CD4-positive, CD25-positive, alpha-beta regulatory T cell (primary cell): ENCODE results near the gene DLG2. TPM values are rescaled to one million over a fixed set of nuclear protein-coding genes. Genes with fewer than 3 reads are reported as not detected.

Experiments
- ATAC-seq, 2 donors: fragments of 150-1000 bp; cut with Tn5 transposase; one replicate each; pipeline ENCODE4 v1.10.0; 2021; ENCODE audit warnings: low read depth in 2 of 2, moderate number of reproducible peaks in 2 of 2, moderate library complexity in 1 of 2
- DNase-seq, 3 donors: peaks; one replicate each; pipeline versions ENCODE4 v3.0.0 to v3.0.0-alpha.2; 2012 to 2022; ENCODE audit warnings: mixed read lengths in 1 of 3
- H3K27ac ChIP-seq: one replicate; pipeline ENCODE4 v1.7.0; 2013; ENCODE audit warnings: mild to moderate bottlenecking, low read length; ENCODE audit not compliant: insufficient read depth, poor library complexity, severe bottlenecking
- H3K27me3 ChIP-seq: one replicate; pipeline ENCODE4 v1.7.0; 2013; ENCODE audit warnings: low read length; ENCODE audit not compliant: control insufficient read depth, insufficient read depth
- H3K36me3 ChIP-seq: one replicate; pipeline ENCODE4 v1.7.0; 2013; ENCODE audit warnings: mild to moderate bottlenecking, low read length, moderate library complexity; ENCODE audit not compliant: control insufficient read depth, insufficient read depth
- H3K4me1 ChIP-seq: 2 replicates; pipeline ENCODE4 v1.7.0; 2013; ENCODE audit warnings: mild to moderate bottlenecking, low read length; ENCODE audit not compliant: insufficient read depth, control insufficient read depth, poor library complexity, severe bottlenecking
- H3K4me3 ChIP-seq: one replicate; pipeline ENCODE4 v1.7.0; 2013; ENCODE audit warnings: low read depth, mild to moderate bottlenecking, low read length, moderate library complexity
- H3K9me3 ChIP-seq, 2 experiments: 1 replicate in 1 of 2; 2 replicates in 1 of 2; pipeline ENCODE4 v1.7.0; 2013; ENCODE audit warnings: low read length in 2 of 2, mild to moderate bottlenecking in 1 of 2, moderate library complexity in 1 of 2; ENCODE audit not compliant: control insufficient read depth in 2 of 2
- H3K27ac Mint-ChIP-seq, 3 donors: one replicate each; pipeline ENCODE4 v1.8.0; 2020 to 2022; ENCODE audit warnings: mild to moderate bottlenecking in 3 of 3, mixed read lengths in 3 of 3, moderate library complexity in 2 of 3
- H3K27me3 Mint-ChIP-seq: one replicate; pipeline ENCODE4 v1.8.0; 2022; ENCODE audit warnings: mild to moderate bottlenecking, mixed read lengths
- H3K36me3 Mint-ChIP-seq: one replicate; pipeline ENCODE4 v1.8.0; 2020; ENCODE audit warnings: mixed read lengths
- H3K4me1 Mint-ChIP-seq, 4 donors: one replicate each; pipeline ENCODE4 v1.8.0; 2020 to 2022; ENCODE audit warnings: mixed read lengths in 4 of 4, mild to moderate bottlenecking in 1 of 4
- H3K4me3 Mint-ChIP-seq, 4 donors: one replicate each; pipeline ENCODE4 v1.8.0; 2020 to 2022; ENCODE audit warnings: mild to moderate bottlenecking in 4 of 4, mixed read lengths in 4 of 4, moderate library complexity in 3 of 4
- H3K9me3 Mint-ChIP-seq, 7 donors: one replicate each; pipeline ENCODE4 v1.8.0; 2020 to 2022; ENCODE audit warnings: mixed read lengths in 7 of 7, mild to moderate bottlenecking in 3 of 7, moderate library complexity in 2 of 7
- polyA plus RNA-seq, 4 donors: library from polyadenylated mRNA; unstranded; fragments of 300-500 nt; fragmentation: Illumina TruSeq; gene quantifications; one replicate each; pipeline ENCODE4 v1.2.3, GENCODE V29; 2021
- total RNA-seq: library from RNA; stranded (reverse); gene quantifications from one replicate; pipeline ENCODE4 v1.2.3, GENCODE V29; 2022

The DLG2 gene
- total and polyA plus RNA-seq, 5 donors from 2014 or later: 0.26 to 2.0 (median 0.94) TPM

DNA sequence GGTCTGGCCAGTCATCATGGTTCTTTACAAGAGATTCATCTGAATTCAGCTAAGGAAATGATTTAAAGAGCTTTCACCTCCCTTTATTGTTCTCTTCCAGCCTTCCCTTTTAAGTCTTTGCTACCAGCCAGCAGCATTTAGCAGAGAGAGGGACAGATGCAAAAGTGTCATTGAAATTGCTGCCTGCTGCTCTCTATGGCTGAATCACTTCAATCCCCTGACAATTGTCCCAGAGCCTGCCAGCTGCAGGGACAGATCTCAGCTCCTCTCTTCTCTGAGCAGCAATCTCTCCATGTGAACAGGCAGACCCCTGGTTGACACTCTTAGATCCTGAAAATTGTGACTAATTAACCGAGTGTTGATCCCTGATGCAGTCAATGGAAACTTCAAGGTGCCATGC lies 1524.0 kb downstream of the DLG2 start:
- H3K4me1 Mint-ChIP-seq: no peaks in the 10 kb centered on the region
- H3K4me3 ChIP-seq: no peak overlapping the region
- H3K36me3 ChIP-seq: no peaks in the 10 kb centered on the region
- peaks cover 0 to 12% (median 2%) of the 10 kb centered on the region in 7 donors for H3K9me3 Mint-ChIP-seq
- H3K27me3 ChIP-seq: no peaks in the 10 kb centered on the region
- no peak for DNase-seq
- H3K4me3 Mint-ChIP-seq: no peak overlapping the region
- no peak overlapping the region for H3K27ac Mint-ChIP-seq
- no peaks in the 10 kb centered on the region for H3K36me3 Mint-ChIP-seq
- H3K4me1 ChIP-seq: no peaks in the 10 kb centered on the region
- H3K27me3 Mint-ChIP-seq: no peaks in the 10 kb centered on the region
- ATAC-seq: no peak
- no peak overlapping the region for H3K27ac ChIP-seq
- H3K9me3 ChIP-seq: no peaks in the 10 kb centered on the region

GRCh38 chr11:84097186-84097585 lies 1530.0 kb downstream of the DLG2 start:
- Mint-ChIP-seq H3K4me3 (no peak overlapping the region), H3K27me3 (no peaks in the 10 kb centered on the region), H3K36me3 (no peaks in the 10 kb centered on the region)

GRCh38 chr11:84091212-84091986 lies 1535.7 kb downstream of the DLG2 start:
- no peaks in the 10 kb centered on the region for H3K4me1 Mint-ChIP-seq
- H3K4me3 ChIP-seq: no peak overlapping the region

More at GRCh38 chr11:84097186-84097585, 1530.0 kb downstream of the DLG2 start:
- Histone ChIP-seq H3K9me3 (no peaks in the 10 kb centered on the region), H3K4me3 (no peak overlapping the region), H3K36me3 (no peaks in the 10 kb centered on the region), H3K4me1 (no peaks in the 10 kb centered on the region), H3K27ac (no peak overlapping the region), H3K27me3 (no peaks in the 10 kb centered on the region)
- Mint-ChIP-seq H3K27ac (no peak overlapping the region), H3K9me3 (peaks cover 0 to 12% (median 2%) of the 10 kb centered on the region in 7 donors), H3K4me1 (no peaks in the 10 kb centered on the region)
- DNase-seq: no peak
- ATAC-seq: no peak

DNA sequence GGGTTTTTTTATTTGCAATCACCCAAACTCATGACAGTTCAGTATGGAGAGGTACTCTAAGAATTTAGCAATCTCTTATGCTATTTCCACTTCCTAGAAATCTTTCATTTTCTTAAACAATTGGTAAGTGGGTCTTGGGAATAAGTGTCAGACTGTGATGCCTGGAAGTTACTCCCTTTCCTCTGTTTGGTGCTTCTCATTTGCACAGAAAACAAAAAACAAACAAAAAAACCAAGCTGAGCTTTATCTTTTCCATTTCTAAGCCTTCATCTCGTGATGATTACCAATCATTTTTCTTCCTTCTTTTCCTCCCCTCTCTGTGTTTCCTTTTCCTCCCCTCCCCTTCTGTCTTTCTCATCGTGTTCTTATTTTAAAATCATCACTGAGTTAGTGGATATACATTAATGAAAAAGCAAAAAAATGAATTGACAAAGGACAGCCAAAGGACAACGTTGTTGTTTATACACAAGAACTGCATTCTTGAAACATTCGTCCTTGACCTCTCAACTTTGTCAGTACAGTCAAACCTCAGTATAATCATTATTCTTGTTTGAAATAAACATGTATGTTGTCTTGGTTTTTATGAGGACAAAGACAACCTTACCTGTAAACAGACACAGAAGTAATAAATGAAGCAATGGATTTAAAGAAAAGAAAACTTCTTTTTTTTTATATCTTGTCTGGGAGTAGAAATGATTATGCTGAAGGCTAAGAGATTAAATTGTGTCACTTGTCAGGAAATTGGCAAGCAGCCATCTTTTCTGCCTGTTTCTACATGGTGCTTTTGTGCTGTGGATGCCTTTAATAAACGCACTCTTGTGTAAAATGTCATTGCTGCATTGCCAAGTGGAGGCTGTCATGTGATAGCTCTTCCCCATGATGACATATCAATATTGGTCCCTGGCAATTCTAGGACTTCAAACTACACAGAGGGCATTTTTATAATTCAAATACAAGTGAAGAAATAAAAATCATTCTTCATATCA lies 1537.8 kb downstream of the DLG2 start:
- ATAC-seq: no peak
- Mint-ChIP-seq H3K27ac (no peak overlapping the region), H3K4me1 (no peaks in the 10 kb centered on the region), H3K4me3 (no peak overlapping the region), H3K9me3 (peaks cover 0 to 18% (median 5%) of the 10 kb centered on the region in 7 donors), H3K36me3 (no peaks in the 10 kb centered on the region), H3K27me3 (no peaks in the 10 kb centered on the region)
- no peaks in the 10 kb centered on the region for H3K9me3 ChIP-seq
- no peaks in the 10 kb centered on the region for H3K27me3 ChIP-seq
- H3K4me3 ChIP-seq: no peak overlapping the region
- DNase-seq: no peak
- no peaks in the 10 kb centered on the region for H3K4me1 ChIP-seq
- H3K27ac ChIP-seq: no peak overlapping the region
- no peaks in the 10 kb centered on the region for H3K36me3 ChIP-seq

More at GRCh38 chr11:84091212-84091986, 1535.7 kb downstream of the DLG2 start:
- H3K9me3 ChIP-seq: no peaks in the 10 kb centered on the region
- H3K27me3 ChIP-seq: no peaks in the 10 kb centered on the region
- no peak for DNase-seq
- Mint-ChIP-seq H3K9me3 (peaks cover 0 to 17% (median 0%) of the 10 kb centered on the region in 7 donors), H3K27me3 (no peaks in the 10 kb centered on the region), H3K27ac (no peak overlapping the region), H3K36me3 (no peaks in the 10 kb centered on the region), H3K4me3 (no peak overlapping the region)
- no peaks in the 10 kb centered on the region for H3K36me3 ChIP-seq
- ATAC-seq: no peak
- no peak overlapping the region for H3K27ac ChIP-seq
- no peaks in the 10 kb centered on the region for H3K4me1 ChIP-seq

DNA sequence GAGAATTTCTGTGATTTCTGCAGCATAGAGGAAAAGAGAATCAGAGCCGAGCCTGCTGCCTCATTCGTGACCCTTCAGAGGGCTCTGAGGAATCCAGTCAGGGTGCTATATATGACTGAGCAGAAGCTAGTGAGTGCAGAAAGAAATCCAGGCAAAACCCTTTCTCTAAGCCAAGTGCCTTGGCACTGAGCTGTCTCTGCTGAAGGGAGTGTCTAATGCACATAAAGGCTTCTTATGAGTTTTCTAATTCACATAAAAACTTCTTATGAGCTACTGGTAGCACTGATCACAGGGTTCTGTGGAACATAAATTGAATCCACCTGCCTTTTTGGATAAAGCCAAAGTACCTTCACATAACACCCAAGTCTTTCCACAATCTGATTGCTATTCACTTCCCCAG lies 1555.3 kb downstream of the DLG2 start:
- H3K4me1 ChIP-seq: no peaks in the 10 kb centered on the region
- no peak overlapping the region for H3K4me3 Mint-ChIP-seq
- H3K36me3 Mint-ChIP-seq: no peaks in the 10 kb centered on the region
- H3K4me1 Mint-ChIP-seq: no peaks in the 10 kb centered on the region
- no peak overlapping the region for H3K27ac Mint-ChIP-seq
- H3K4me3 ChIP-seq: no peak overlapping the region
- no peaks in the 10 kb centered on the region for H3K27me3 ChIP-seq
- DNase-seq (no peak), ATAC-seq (no peak)
- H3K9me3 ChIP-seq: no peaks in the 10 kb centered on the region
- H3K36me3 ChIP-seq: no peaks in the 10 kb centered on the region
- H3K27me3 Mint-ChIP-seq: no peaks in the 10 kb centered on the region
- H3K27ac ChIP-seq: no peak overlapping the region
- peaks cover 0 to 18% (median 7%) of the 10 kb centered on the region in 7 donors for H3K9me3 Mint-ChIP-seq

DNA sequence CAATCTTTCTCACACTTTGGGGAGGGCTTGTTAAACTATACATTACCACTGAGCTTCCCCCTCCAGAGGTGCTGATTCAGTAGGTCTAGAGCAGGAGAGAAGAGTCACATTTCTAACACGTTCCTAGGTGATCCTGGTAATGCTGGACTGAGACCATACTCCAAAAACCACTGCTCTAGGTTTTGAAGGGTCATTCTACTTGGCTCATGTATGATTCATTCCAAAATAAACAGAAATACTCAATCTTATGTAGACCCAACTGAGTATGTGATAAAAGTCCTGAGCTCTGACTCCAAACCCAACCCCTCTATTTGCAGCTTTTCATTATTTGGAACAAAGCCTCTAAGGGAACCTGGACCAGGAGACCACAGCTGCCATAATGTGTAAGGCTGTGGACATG lies 1558.1 kb downstream of the DLG2 start:
- Mint-ChIP-seq H3K27ac (no peak overlapping the region), H3K36me3 (no peaks in the 10 kb centered on the region), H3K4me1 (no peaks in the 10 kb centered on the region), H3K9me3 (peaks cover 0 to 22% (median 9%) of the 10 kb centered on the region in 7 donors), H3K4me3 (no peak overlapping the region), H3K27me3 (no peaks in the 10 kb centered on the region)
- H3K4me1 ChIP-seq: no peaks in the 10 kb centered on the region
- DNase-seq: no peak
- H3K27ac ChIP-seq: no peak overlapping the region
- no peak for ATAC-seq
- H3K36me3 ChIP-seq: no peaks in the 10 kb centered on the region
- H3K9me3 ChIP-seq: no peaks in the 10 kb centered on the region
- H3K4me3 ChIP-seq: no peak overlapping the region
- no peaks in the 10 kb centered on the region for H3K27me3 ChIP-seq

GRCh38 chr11:84061726-84062125 lies 1565.4 kb downstream of the DLG2 start:
- no peaks in the 10 kb centered on the region for H3K9me3 ChIP-seq
- Mint-ChIP-seq H3K27ac (no peak overlapping the region), H3K27me3 (no peaks in the 10 kb centered on the region), H3K4me3 (no peak overlapping the region), H3K4me1 (no peaks in the 10 kb centered on the region), H3K9me3 (peaks cover 2 to 13% (median 8%) of the 10 kb centered on the region in 7 donors), H3K36me3 (no peaks in the 10 kb centered on the region)
- H3K27me3 ChIP-seq: no peaks in the 10 kb centered on the region
- no peak overlapping the region for H3K27ac ChIP-seq
- no peaks in the 10 kb centered on the region for H3K4me1 ChIP-seq
- no peaks in the 10 kb centered on the region for H3K36me3 ChIP-seq
- DNase-seq: no peak
- no peak overlapping the region for H3K4me3 ChIP-seq
- no peak for ATAC-seq
